H1 (cell line): ENCODE results near the gene MRS2. TPM values are rescaled to one million over a fixed set of nuclear protein-coding genes. Genes with fewer than 3 reads are reported as not detected.

Experiments used
- CTCF ChIA-PET: fragments of 300-600 bp; sonication (Branson Sonifier 250); formaldehyde crosslinking; loops from one replicate; lab custom pipeline; 2021; ENCODE audit not compliant: partially characterized antibody; lab: Charles Lee
- POLR2A ChIA-PET: fragments of 300-600 bp; sonication (Branson Sonifier 250); formaldehyde crosslinking; loops from one replicate; lab custom pipeline; 2021; ENCODE audit warnings: inconsistent platforms; ENCODE audit not compliant: partially characterized antibody; lab: Charles Lee
- DNase-seq, 2 experiments: peaks; one replicate each; pipeline versions ENCODE4 v3.0.0 to v3.0.0-alpha.2; 2010 to 2022; ENCODE audit warnings: low spot score in 2 of 2, low read depth in 1 of 2, mixed read lengths in 1 of 2
- FAIRE-seq: peaks from 2 replicates; lab custom pipeline; 2011; peaks lifted over from hg19 to GRCh38; lab: Jason Lieb, UNC
- H2AFZ ChIP-seq: 2 replicates; pipeline ENCODE4 v1.8.1; 2012; ENCODE audit warnings: low read length, inconsistent platforms
- H2AK5ac ChIP-seq: 2 replicates; pipeline ENCODE4 v1.6.1; 2013; ENCODE audit warnings: low read depth, low read length
- H2BK120ac ChIP-seq: replicated peaks from 2 replicates; pipeline ENCODE3; 2013; ENCODE audit warnings: low read depth, low read length, inconsistent platforms
- H2BK12ac ChIP-seq: 2 replicates; pipeline ENCODE4 v1.6.1; 2013; ENCODE audit warnings: low read depth, low read length
- H2BK15ac ChIP-seq: 2 replicates; pipeline ENCODE4 v1.6.1; 2013; ENCODE audit warnings: low read length
- H2BK20ac ChIP-seq: 2 replicates; pipeline ENCODE4 v1.6.1; 2013; ENCODE audit warnings: low read length
- H2BK5ac ChIP-seq: 2 replicates; pipeline ENCODE4 v1.6.1; 2013; ENCODE audit warnings: low read depth, low read length
- H3K14ac ChIP-seq: 2 replicates; pipeline ENCODE4 v1.6.1; 2013; ENCODE audit warnings: inconsistent platforms; ENCODE audit not compliant: insufficient read length
- H3K18ac ChIP-seq: 2 replicates; pipeline ENCODE4 v1.6.1; 2013; ENCODE audit warnings: low read length; ENCODE audit errors: extremely low read depth
- H3K23ac ChIP-seq: 2 replicates; pipeline ENCODE4 v1.6.1; 2013; ENCODE audit warnings: inconsistent platforms; ENCODE audit not compliant: insufficient read length
- H3K23me2 ChIP-seq: 2 replicates; pipeline ENCODE4 v1.6.1; 2013; ENCODE audit warnings: low read depth, low read length
- H3K27ac ChIP-seq: 2 replicates; pipeline ENCODE4 v1.6.1; 2011; ENCODE audit warnings: low read depth, low read length, inconsistent platforms
- H3K27me3 ChIP-seq, 4 experiments: replicated peaks in 1 of 4; 1 replicate in 1 of 4; 2 replicates in 3 of 4; pipeline versions ENCODE4 v1.6.1 to v1.8.1; 2011 to 2013; ENCODE audit warnings: low read length in 3 of 4, mild to moderate bottlenecking in 3 of 4, inconsistent platforms in 2 of 4, mixed read lengths in 2 of 4, moderate library complexity in 1 of 4; ENCODE audit not compliant: control insufficient read depth in 3 of 4, insufficient read depth in 3 of 4; ENCODE audit errors: extremely low read depth in 1 of 4
- H3K36me3 ChIP-seq, 4 experiments: 2 replicates each; pipeline versions ENCODE4 v1.6.1 to v1.8.1; 2011 to 2013; ENCODE audit warnings: mild to moderate bottlenecking in 4 of 4, low read length in 3 of 4, moderate library complexity in 2 of 4, control low read depth in 1 of 4, inconsistent platforms in 1 of 4; ENCODE audit not compliant: insufficient read depth in 4 of 4, control insufficient read depth in 2 of 4
- H3K4ac ChIP-seq: replicated peaks from 2 replicates; pipeline ENCODE3; 2013; ENCODE audit warnings: low read length, low read depth, mixed read lengths, inconsistent platforms; ENCODE audit not compliant: insufficient read length
- H3K4me1 ChIP-seq, 4 experiments: replicated peaks in 1 of 4; 1 replicate in 1 of 4; 2 replicates in 3 of 4; pipeline versions ENCODE4 v1.6.1 to v1.8.1; 2011 to 2013; ENCODE audit warnings: low read length in 3 of 4, inconsistent platforms in 2 of 4, mixed read lengths in 1 of 4; ENCODE audit not compliant: insufficient read depth in 4 of 4, control insufficient read depth in 3 of 4
- H3K4me2 ChIP-seq, 2 experiments: 2 replicates each; pipeline versions ENCODE4 v1.6.1 to v1.8.1; 2011 to 2013; ENCODE audit warnings: low read depth in 2 of 2, low read length in 2 of 2, control low read depth in 1 of 2, inconsistent platforms in 1 of 2, mild to moderate bottlenecking in 1 of 2; ENCODE audit not compliant: insufficient read depth in 1 of 2
- H3K4me3 ChIP-seq, 4 experiments: fragments of 200-600, 300-600 bp in 1 of 4; sonication (generic), shearing (Covaris generic), sonication (Bioruptor Twin) in 1 of 4; 2 replicates each; pipeline versions ENCODE4 v1.5.1 to v1.8.1; 2011 to 2016; ENCODE audit warnings: low read length in 4 of 4, low read depth in 3 of 4, control low read depth in 2 of 4, inconsistent platforms in 2 of 4, mild to moderate bottlenecking in 2 of 4, mixed read lengths in 1 of 4, moderate library complexity in 1 of 4; ENCODE audit not compliant: insufficient read depth in 2 of 4; ENCODE audit errors: extremely low read depth in 1 of 4
- H3K56ac ChIP-seq: replicated peaks from 2 replicates; pipeline ENCODE3; 2013; ENCODE audit warnings: low read depth, mild to moderate bottlenecking, mixed read lengths, low read length, inconsistent platforms; ENCODE audit not compliant: insufficient read length
- H3K79me1 ChIP-seq: 2 replicates; pipeline ENCODE4 v1.6.1; 2013; ENCODE audit warnings: low read depth, low read length, control low read depth
- H3K79me2 ChIP-seq, 2 experiments: 2 replicates each; pipeline versions ENCODE4 v1.6.1 to v1.8.1; 2012 to 2013; ENCODE audit warnings: low read length in 2 of 2, mild to moderate bottlenecking in 2 of 2, inconsistent platforms in 1 of 2; ENCODE audit not compliant: insufficient read depth in 2 of 2, control insufficient read depth in 1 of 2
- H3K9ac ChIP-seq, 4 experiments: replicated peaks in 1 of 4; 1 replicate in 1 of 4; 2 replicates in 3 of 4; pipeline versions ENCODE4 v1.6.1 to v1.8.1; 2011 to 2013; ENCODE audit warnings: low read depth in 3 of 4, low read length in 3 of 4, control low read depth in 2 of 4, mild to moderate bottlenecking in 2 of 4, moderate library complexity in 2 of 4, inconsistent platforms in 1 of 4; ENCODE audit errors: extremely low read depth in 1 of 4
- H3K9me3 ChIP-seq, 2 experiments: 2 replicates each; pipeline versions ENCODE4 v1.6.1 to v1.8.1; 2012 to 2013; ENCODE audit warnings: mild to moderate bottlenecking in 2 of 2, moderate library complexity in 2 of 2, control low read depth in 1 of 2, inconsistent platforms in 1 of 2, low read depth in 1 of 2, low read length in 1 of 2, mixed read lengths in 1 of 2; ENCODE audit not compliant: insufficient read depth in 2 of 2
- H4K20me1 ChIP-seq, 2 experiments: replicated peaks in 1 of 2; 2 replicates each; pipeline versions ENCODE3 to v1.8.1; 2011 to 2013; ENCODE audit warnings: inconsistent platforms in 2 of 2, low read length in 2 of 2, mild to moderate bottlenecking in 1 of 2; ENCODE audit not compliant: insufficient read depth in 2 of 2, control insufficient read depth in 1 of 2
- H4K5ac ChIP-seq: 2 replicates; pipeline ENCODE4 v1.6.1; 2013; ENCODE audit warnings: low read length, low read depth, mixed read lengths, inconsistent platforms; ENCODE audit not compliant: insufficient read length
- H4K8ac ChIP-seq: 2 replicates; pipeline ENCODE4 v1.8.0; 2013; ENCODE audit warnings: mild to moderate bottlenecking, moderate library complexity, low read length, inconsistent platforms; ENCODE audit not compliant: insufficient read depth; ENCODE audit errors: extremely low read depth
- H4K91ac ChIP-seq: replicated peaks from 2 replicates; pipeline ENCODE3; 2013; ENCODE audit warnings: low read length, mixed read lengths, inconsistent platforms; ENCODE audit not compliant: insufficient read length
- ASH2L ChIP-seq: fragments of 200-600, 300-600 bp; sonication (generic); IDR thresholded peaks from one replicate; pipeline ENCODE4 v1.7.1; 2017; ENCODE audit warnings: low read length
- CEBPB ChIP-seq: IDR thresholded peaks from 2 replicates; pipeline ENCODE4 v1.6.1; 2012; ENCODE audit warnings: low read depth, low read length
- CREB1 ChIP-seq: IDR thresholded peaks from 2 replicates; pipeline ENCODE4 v1.6.1; 2012; ENCODE audit warnings: inconsistent platforms
- EZH2 ChIP-seq: fragments of 200-600 bp; sonication (generic); IDR thresholded peaks from 2 replicates; pipeline ENCODE4 v1.7.1; 2012; ENCODE audit warnings: low read depth, mild to moderate bottlenecking, moderate library complexity, low read length, inconsistent platforms; ENCODE audit not compliant: severe bottlenecking
- GABPA ChIP-seq: IDR thresholded peaks from 2 replicates; pipeline ENCODE4 v1.6.1; 2011; ENCODE audit warnings: mild to moderate bottlenecking, low read length, moderate library complexity, borderline replicate concordance; ENCODE audit not compliant: insufficient read depth
- HDAC2 ChIP-seq, 2 experiments: fragments of 300-600 bp in 1 of 2; sonication (generic) in 1 of 2; IDR thresholded peaks; 2 replicates each; pipeline ENCODE4 v1.6.1; 2011 to 2012; ENCODE audit warnings: low read depth in 2 of 2, low read length in 2 of 2, mild to moderate bottlenecking in 2 of 2, moderate library complexity in 2 of 2, borderline replicate concordance in 1 of 2, inconsistent platforms in 1 of 2
- MAFK ChIP-seq: IDR thresholded peaks from 2 replicates; pipeline ENCODE4 v1.6.1; 2012; ENCODE audit warnings: low read depth, mild to moderate bottlenecking, improper control_type of control experiment, low read length
- NRF1 ChIP-seq: IDR thresholded peaks from 2 replicates; pipeline ENCODE4 v1.6.1; 2011; ENCODE audit warnings: mild to moderate bottlenecking, low read depth, low read length, improper control_type of control experiment
- RAD21 ChIP-seq, 2 experiments: IDR thresholded peaks in 1 of 2; conservative IDR thresholded peaks in 1 of 2; 2 replicates each; pipeline ENCODE4 v1.6.1; 2011; ENCODE audit warnings: low read depth in 2 of 2, low read length in 2 of 2, improper control_type of control experiment in 1 of 2, inconsistent platforms in 1 of 2, mild to moderate bottlenecking in 1 of 2, moderate library complexity in 1 of 2
- RFX5 ChIP-seq: IDR thresholded peaks from 2 replicates; pipeline ENCODE4 v1.6.1; 2011; ENCODE audit warnings: low read depth, low read length, improper control_type of control experiment, borderline replicate concordance
- SIRT6 ChIP-seq: IDR thresholded peaks from one replicate; pipeline ENCODE4 v1.7.1; 2012; ENCODE audit warnings: low read length, inconsistent platforms
- SP4 ChIP-seq: IDR thresholded peaks from 2 replicates; pipeline ENCODE4 v1.6.1; 2012; ENCODE audit warnings: low read length, inconsistent platforms
- SUZ12 ChIP-seq: fragments of 200-600 bp; sonication (generic); IDR thresholded peaks from 2 replicates; pipeline ENCODE4 v1.6.1; 2012; ENCODE audit warnings: mild to moderate bottlenecking, inconsistent platforms, low read length, moderate library complexity, mixed read lengths
- TEAD4 ChIP-seq: IDR thresholded peaks from 2 replicates; pipeline ENCODE4 v1.6.1; 2012; ENCODE audit warnings: low read depth, low read length, inconsistent platforms, mixed read lengths
- WGBS, 2 experiments: shearing (Covaris generic) in 1 of 2; methylation state at CpG; one replicate each; pipeline versions ENCODE4 v1.1.6 to v1.1.7; 2013 to 2015; ENCODE audit warnings: low lambda C conversion rate in 2 of 2, mixed read lengths in 2 of 2, inconsistent platforms in 1 of 2, low coverage in 1 of 2, missing lambda C conversion rate in 1 of 2; ENCODE audit not compliant: insufficient replicate concordance in 2 of 2, insufficient coverage in 1 of 2, insufficient read length in 1 of 2; ENCODE audit errors: extremely low coverage in 1 of 2, missing lambda C conversion rate in 1 of 2; 5-methylcytosine and 5-hydroxymethylcytosine counted together
- polyA plus RNA-seq, 7 experiments: library from polyadenylated mRNA; depleted of rRNA in 3 of 7; stranded (reverse) in 5 of 7; unstranded in 2 of 7; fragments of >200 nt in 5 of 7; fragments of 200-250 nt in 2 of 7; gene quantifications; 1 replicate in 5 of 7; 2 replicates in 1 of 7; 4 replicates in 1 of 7; pipeline versions ENCODE4 v1.2.1 to v1.2.3, GENCODE V29; 2011 to 2013; ENCODE audit warnings: missing spikeins in 2 of 7, mixed read lengths in 2 of 7
- total RNA-seq: library from RNA; stranded (reverse); fragmentation: NEBNext Ultra II Directional; extraction: Animal tissue kit (Norgen Biotek cat#: 25700); gene quantifications from 2 replicates; pipeline ENCODE4 v1.2.1, GENCODE V29; 2021
- TF ChIP-seq, protein P1 (sequence below): IDR thresholded peaks from 2 replicates; pipeline ENCODE4 v1.6.1; 2012; ENCODE audit warnings: inconsistent platforms

The MRS2 gene
- total and polyA plus RNA-seq, 2 of the 8 experiments (the other 6 are each of a cell fraction or from before 2014, with no cell fraction given), result 51.2 to 67.5 TPM

DNA sequence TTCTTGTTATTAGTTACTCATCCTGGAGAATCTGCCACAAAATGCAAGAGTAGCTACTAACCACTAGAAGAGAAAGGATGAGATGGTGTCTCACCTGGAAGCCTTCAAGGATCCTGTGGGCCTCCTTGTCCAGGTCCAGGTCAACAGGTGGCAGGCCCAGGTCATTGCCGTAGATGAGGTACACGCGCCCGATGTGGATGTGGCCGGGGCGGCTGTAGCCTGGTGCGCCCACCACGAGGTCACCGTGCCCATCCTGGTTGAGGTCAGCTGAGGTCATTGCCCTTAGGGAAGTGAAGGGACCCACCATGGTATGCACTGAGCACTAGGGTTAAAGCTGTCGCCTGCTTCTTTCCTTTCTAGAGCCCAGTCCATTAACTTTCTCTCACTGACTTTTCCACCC is 51.2 kb downstream of the MRS2 start:
- H4K8ac ChIP-seq, result no peak overlapping the region
- no peak overlapping the region for H2BK5ac ChIP-seq
- POLR2A ChIA-PET, result interaction anchor here (1.7 kb wide), 1 partner anchor 9 kb away, joined by 3 read pairs; no protein-coding TSS in a partner anchor
- H2AFZ ChIP-seq, result no peak overlapping the region
- H2BK12ac ChIP-seq, result no peak overlapping the region
- H3K4ac ChIP-seq, result no peak overlapping the region
- H3K56ac ChIP-seq, result no peak overlapping the region
- H3K4me2 ChIP-seq, result no peak overlapping the region
- no peak overlapping the region for H3K23ac ChIP-seq
- no peaks in the 10 kb centered on the region for H3K27me3 ChIP-seq
- 93% methylated on average over 10 of the region's 10 CpGs; no CpG with 5 or more reads in 1 of the 2 experiments for WGBS, 2 experiments
- H3K14ac ChIP-seq, result no peak overlapping the region
- no peak overlapping the region for H2BK15ac ChIP-seq
- DNase-seq, result no peak
- no peak overlapping the region for H4K91ac ChIP-seq
- no peaks in the 10 kb centered on the region for H3K79me2 ChIP-seq
- no peak overlapping the region for H3K9ac ChIP-seq
- CTCF ChIA-PET, result interaction anchor here (0.8 to 1.4 kb wide), 3 partner anchors 10 to 23 kb away, joined by 3 to 5 read pairs (median 3); no protein-coding TSS in a partner anchor
- H2BK120ac ChIP-seq, result no peak overlapping the region
- H3K79me1 ChIP-seq, result no peaks in the 10 kb centered on the region
- no peak overlapping the region for H3K18ac ChIP-seq
- no peaks in the 10 kb centered on the region for H3K36me3 ChIP-seq
- no peak overlapping the region for H2AK5ac ChIP-seq
- no peaks in the 10 kb centered on the region for H3K9me3 ChIP-seq
- no peaks in the 10 kb centered on the region for H3K4me1 ChIP-seq
- no peak for TF ChIP-seq HDAC2 (IDR thresholded peaks at IDR 0.05; ENCODE audit: borderline replicate concordance in 1 of 2, low read depth in 2 of 2, low read length in 2 of 2)
- no peak for TF ChIP-seq SIRT6
- TF ChIP-seq SUZ12, result no peak
- TF ChIP-seq CREB1, result no peak
- TF ChIP-seq ASH2L, result no peak
- no peak for TF ChIP-seq SP4
- TF ChIP-seq EZH2, result no peak
- no peak for TF ChIP-seq RFX5
- TF ChIP-seq GABPA, result no peak
- TF ChIP-seq MAFK, result no peak
- no peak for TF ChIP-seq TEAD4
- no peak for TF ChIP-seq NRF1
- TF ChIP-seq CEBPB, result no peak
- TF ChIP-seq, protein P1, sequence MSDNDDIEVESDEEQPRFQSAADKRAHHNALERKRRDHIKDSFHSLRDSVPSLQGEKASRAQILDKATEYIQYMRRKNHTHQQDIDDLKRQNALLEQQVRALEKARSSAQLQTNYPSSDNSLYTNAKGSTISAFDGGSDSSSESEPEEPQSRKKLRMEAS, result no peak
- no peak for TF ChIP-seq RAD21 (IDR thresholded peaks at IDR 0.05 in 1 of 2, conservative IDR thresholded peaks at IDR 0.05 in 1 of 2; ENCODE audit: low read depth in 2 of 2, low read length in 2 of 2)
- H4K20me1 ChIP-seq, result no peaks in the 10 kb centered on the region
- no peak overlapping the region for H2BK20ac ChIP-seq
- H3K23me2 ChIP-seq, result no peaks in the 10 kb centered on the region
- no peak overlapping the region for H3K27ac ChIP-seq
- no peak overlapping the region for H3K4me3 ChIP-seq
- no peak overlapping the region for H4K5ac ChIP-seq
- FAIRE-seq, result no peak
